Urinary bladder (tissue), 4 donors: ENCODE data around the gene SRF. TPM values are rescaled to one million over a fixed set of nuclear protein-coding genes. Genes with fewer than 3 reads are reported as not detected.

ENCODE experiments used
- DNase-seq: peaks from one replicate; pipeline ENCODE4 v3.0.0-alpha.2; 2015; ENCODE audit errors: extremely low spot score
- H3K27ac ChIP-seq: one replicate; pipeline ENCODE4 v1.5.1; 2013; ENCODE audit warnings: low read depth, mild to moderate bottlenecking, moderate library complexity
- H3K36me3 ChIP-seq: one replicate; pipeline ENCODE4 v1.6.1; 2013; ENCODE audit warnings: mild to moderate bottlenecking, moderate library complexity; ENCODE audit not compliant: insufficient read depth
- H3K4me1 ChIP-seq: one replicate; pipeline ENCODE4 v1.6.1; 2013; ENCODE audit warnings: mild to moderate bottlenecking, moderate library complexity; ENCODE audit not compliant: insufficient read depth
- H3K4me3 ChIP-seq: one replicate; pipeline ENCODE4 v1.5.1; 2013; ENCODE audit warnings: low read depth, low read length
- WGBS: extraction: QIAGEN DNeasy Blood & Tissue Kit; methylation state at CpG from one replicate; pipeline ENCODE4 v1.1.7; 2013; 5-methylcytosine and 5-hydroxymethylcytosine counted together
- polyA plus RNA-seq: library from polyadenylated mRNA; stranded (reverse); fragments of 200-250 nt; gene quantifications from one replicate; pipeline ENCODE4 v1.2.3, GENCODE V29; 2013
- total RNA-seq: library from RNA; depleted of rRNA; stranded (reverse); fragments of >200 nt; gene quantifications from one replicate; pipeline ENCODE4 v1.2.3, GENCODE V29; 2014
- donor health status: healthy with polysubstance abuse.
- donor health status: healthy.

The SRF gene
- total and polyA plus RNA-seq, 2 donors = 19.2 to 116 TPM

DNA sequence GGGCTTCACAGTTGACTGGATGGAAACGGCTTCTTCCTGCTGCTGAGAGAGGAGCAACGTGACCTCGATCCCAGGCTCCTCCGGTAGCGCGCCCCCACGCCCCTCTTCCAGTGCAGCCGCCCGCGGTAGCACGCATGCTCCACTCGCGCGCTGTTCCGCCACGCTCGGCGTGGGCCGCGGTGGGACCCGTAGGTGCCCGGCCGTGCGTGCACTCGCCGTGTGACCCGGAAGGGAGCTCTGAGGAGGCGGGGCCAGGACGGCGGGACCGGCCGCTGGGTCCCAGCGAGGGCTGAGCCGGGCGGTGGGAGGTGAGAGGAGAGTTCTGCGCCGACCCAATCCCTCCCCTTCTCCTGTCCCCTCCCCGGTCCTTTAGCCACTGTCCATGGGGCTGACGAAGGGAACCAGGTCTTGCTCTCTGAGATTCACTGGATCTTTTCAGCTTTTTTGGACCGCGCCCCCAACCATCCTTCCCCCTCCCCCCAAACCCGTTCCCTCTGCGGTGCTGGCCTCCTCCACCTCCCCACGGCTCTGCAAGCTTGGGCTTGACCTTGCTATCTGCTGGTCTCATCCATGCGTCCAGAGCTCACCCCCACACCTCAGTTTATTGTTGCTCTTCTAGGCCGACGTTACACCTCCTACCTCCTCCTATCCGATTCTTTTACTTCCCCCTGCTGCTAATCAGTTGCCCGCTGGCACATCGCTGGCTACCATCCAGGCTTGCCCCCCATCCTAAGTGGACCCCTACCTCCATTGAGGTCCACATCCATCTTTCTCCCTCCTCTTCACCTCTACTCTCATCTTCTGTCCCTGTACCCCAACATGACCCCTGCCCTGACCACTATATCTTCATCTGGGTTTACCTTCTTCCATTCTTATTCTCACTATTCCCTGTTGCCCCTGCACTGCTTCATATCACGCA lies 11.1 kb downstream of the SRF start, which contains the start of gene CUL9:
TSS of gene CUL9 (plus strand) at position 255 of the 919 bp plus-strand sequence. CDS start 2,115 bp downstream, outside the sequence.
- DNase-seq = no peak
- H3K4me3 ChIP-seq = peak within 1 kb of the TSS; percentile 69
- peak within 1 kb of the TSS; percentile 66 for H3K27ac ChIP-seq
- WGBS = 1% methylated on average over 51 of the region's 51 CpGs
- H3K4me1 ChIP-seq = no peaks in the 10 kb centered on the region
- peaks cover 6% of the 10 kb centered on the region for H3K36me3 ChIP-seq

DNA sequence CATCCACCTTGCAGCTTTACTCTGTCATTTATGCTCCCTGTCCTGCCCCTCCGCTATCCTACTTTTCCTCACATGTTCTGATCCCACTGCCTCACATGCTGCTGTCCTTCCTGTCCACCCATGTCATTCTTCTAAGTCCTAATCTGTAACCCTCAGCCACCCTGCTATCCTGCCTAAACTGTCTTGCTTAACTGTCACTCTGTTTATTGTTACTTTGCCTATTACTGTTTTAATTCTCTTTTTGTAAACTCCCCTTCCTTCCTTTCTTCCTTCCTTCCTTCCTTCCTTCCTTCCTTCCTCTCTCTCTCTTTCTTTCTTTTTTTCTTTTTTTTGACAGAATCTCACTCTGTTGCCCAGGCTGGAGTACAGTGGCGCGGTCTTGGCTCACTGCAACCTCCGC lies 12.4 kb downstream of the SRF start:
- Histone ChIP-seq H3K4me3 (no peak overlapping the region), H3K4me1 (no peaks in the 10 kb centered on the region), H3K36me3 (peaks cover 4% of the 10 kb centered on the region), H3K27ac (no peak overlapping the region)
- no peak for DNase-seq
- 95% methylated on average over 4 of the region's 4 CpGs for WGBS

DNA sequence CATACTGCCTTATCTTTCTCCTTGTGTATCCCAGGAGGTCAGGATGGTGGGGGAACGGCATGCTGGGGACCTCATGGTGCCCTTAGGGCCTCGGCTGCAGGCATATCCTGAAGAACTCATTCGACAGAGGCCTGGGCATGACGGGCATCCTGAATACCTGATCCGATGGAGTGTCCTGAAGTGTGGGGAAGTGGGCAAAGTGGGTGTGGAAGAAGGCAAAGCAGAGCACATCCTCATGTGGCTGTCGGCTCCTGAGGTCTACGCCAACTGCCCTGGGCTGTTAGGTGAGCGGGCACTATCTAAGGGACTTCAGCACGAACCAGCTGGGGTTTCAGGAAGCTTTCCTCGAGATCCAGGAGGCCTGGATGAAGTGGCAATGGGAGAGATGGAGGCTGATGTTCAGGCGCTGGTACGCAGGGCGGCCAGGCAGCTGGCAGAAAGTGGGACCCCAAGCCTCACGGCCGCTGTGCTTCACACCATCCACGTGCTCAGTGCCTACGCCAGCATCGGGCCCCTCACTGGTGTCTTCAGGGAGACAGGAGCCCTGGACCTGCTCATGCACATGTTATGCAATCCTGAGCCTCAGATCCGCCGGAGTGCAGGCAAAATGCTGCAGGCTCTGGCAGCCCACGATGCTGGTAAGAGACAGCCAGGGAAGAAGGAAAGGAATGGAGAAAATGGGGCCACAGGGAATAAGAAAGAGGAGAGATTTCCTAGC lies 13.4 kb downstream of the SRF start:
- Histone ChIP-seq H3K4me3 (no peak overlapping the region), H3K4me1 (no peaks in the 10 kb centered on the region), H3K36me3 (peaks cover under 1% of the 10 kb centered on the region), H3K27ac (no peak overlapping the region)
- DNase-seq = no peak
- WGBS = 93% methylated on average over 21 of the region's 21 CpGs

- Histone ChIP-seq H3K27ac (no peak overlapping the region), H3K4me3 (no peak overlapping the region), H3K4me1 (no peaks in the 10 kb centered on the region), H3K36me3 (no peaks in the 10 kb centered on the region)
- DNase-seq = no peak
- WGBS = 80% methylated on average over 5 of the region's 5 CpGs
Measured at GRCh38 chr6:43185391-43185985, 14.4 kb downstream of the SRF start.

GRCh38 chr6:43186019-43186418 lies 14.9 kb downstream of the SRF start:
- Histone ChIP-seq H3K36me3 (no peaks in the 10 kb centered on the region), H3K4me3 (no peak overlapping the region), H3K27ac (no peak overlapping the region), H3K4me1 (no peaks in the 10 kb centered on the region)
- WGBS = 97% methylated on average over 14 of the region's 14 CpGs
- no peak for DNase-seq

GRCh38 chr6:43186706-43187105 lies 15.6 kb downstream of the SRF start:
- Histone ChIP-seq H3K4me1 (no peaks in the 10 kb centered on the region), H3K27ac (no peak overlapping the region), H3K4me3 (no peak overlapping the region), H3K36me3 (no peaks in the 10 kb centered on the region)
- WGBS = 88% methylated on average over 4 of the region's 4 CpGs
- DNase-seq = no peak

- no peak overlapping the region for H3K4me3 ChIP-seq
- 95% methylated on average over 7 of the region's 7 CpGs for WGBS
- no peak overlapping the region for H3K27ac ChIP-seq
- no peak for DNase-seq
- H3K4me1 ChIP-seq = no peaks in the 10 kb centered on the region
- no peaks in the 10 kb centered on the region for H3K36me3 ChIP-seq
Measured at GRCh38 chr6:43187821-43188220, 16.8 kb downstream of the SRF start.

DNA sequence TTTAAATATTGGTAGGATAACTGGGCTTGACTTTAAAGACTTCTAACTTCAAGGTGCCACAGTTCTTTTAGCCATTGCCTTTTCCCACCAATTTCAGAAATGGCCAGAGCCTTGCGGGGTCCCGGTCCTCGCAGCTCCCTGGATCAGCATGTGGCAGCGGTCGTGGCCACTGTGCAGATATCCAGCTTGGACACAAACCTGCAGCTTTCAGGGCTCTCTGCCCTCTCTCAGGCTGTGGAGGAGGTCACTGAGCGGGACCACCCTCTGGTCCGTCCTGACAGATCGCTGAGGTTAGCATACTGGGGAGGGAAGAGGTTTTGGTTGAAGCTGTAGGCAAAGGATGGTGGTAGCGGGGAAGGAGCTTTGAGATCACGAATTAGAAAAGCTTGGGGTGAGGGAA lies 17.4 kb downstream of the SRF start:
- 94% methylated on average over 10 of the region's 10 CpGs for WGBS
- no peaks in the 10 kb centered on the region for H3K4me1 ChIP-seq
- H3K36me3 ChIP-seq = no peaks in the 10 kb centered on the region
- no peak for DNase-seq
- no peak overlapping the region for H3K4me3 ChIP-seq
- no peak overlapping the region for H3K27ac ChIP-seq

GRCh38 chr6:43189776-43190304 lies 18.8 kb downstream of the SRF start:
- WGBS = 77% methylated on average over 6 of the region's 6 CpGs
- H3K4me1 ChIP-seq = no peaks in the 10 kb centered on the region
- no peak overlapping the region for H3K4me3 ChIP-seq
- H3K27ac ChIP-seq = no peak overlapping the region
- peaks cover 2% of the 10 kb centered on the region for H3K36me3 ChIP-seq
- no peak for DNase-seq

DNA sequence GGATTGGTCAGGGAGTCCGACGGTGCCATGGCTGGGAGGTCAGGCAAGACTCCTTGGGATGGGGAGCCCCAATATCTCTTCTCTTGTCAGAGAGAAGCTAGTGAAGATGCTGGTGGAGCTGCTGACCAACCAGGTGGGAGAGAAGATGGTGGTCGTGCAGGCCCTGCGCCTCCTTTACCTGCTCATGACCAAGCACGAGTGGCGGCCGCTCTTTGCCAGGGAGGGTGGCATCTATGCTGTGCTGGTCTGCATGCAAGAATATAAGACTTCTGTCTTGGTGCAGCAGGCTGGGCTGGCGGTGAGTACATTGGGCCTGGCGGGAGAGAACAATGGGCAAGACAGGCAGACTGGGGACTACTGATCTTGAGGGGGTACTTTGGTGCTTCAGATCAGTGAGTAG lies 21.8 kb downstream of the SRF start:
- Histone ChIP-seq H3K27ac (no peak overlapping the region), H3K4me1 (no peaks in the 10 kb centered on the region), H3K4me3 (no peak overlapping the region), H3K36me3 (peaks cover 4% of the 10 kb centered on the region)
- no peak for DNase-seq
- WGBS = 94% methylated on average over 9 of the region's 9 CpGs

DNA sequence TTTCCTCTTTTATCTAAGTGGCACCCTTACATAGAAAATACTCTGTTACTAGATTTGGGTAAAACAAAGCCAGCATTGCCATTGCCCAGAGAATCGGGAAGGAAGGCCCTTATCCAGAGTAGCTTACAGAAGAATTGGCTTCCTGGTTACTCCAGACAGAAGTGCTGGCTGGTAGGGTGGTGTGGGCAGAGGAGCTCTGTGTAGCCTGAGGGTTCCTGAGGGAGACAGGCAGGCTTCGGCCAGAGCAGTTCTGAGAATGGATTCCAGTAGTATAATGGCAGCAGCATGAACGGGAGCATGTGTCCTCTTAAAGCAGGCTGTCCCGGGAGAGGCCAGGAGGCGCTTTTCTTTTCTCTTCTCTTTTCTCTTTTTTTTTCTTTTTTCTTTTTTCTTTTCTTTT lies 22.9 kb downstream of the SRF start:
- peaks cover 7% of the 10 kb centered on the region for H3K36me3 ChIP-seq
- H3K27ac ChIP-seq = no peak overlapping the region
- 92% methylated on average over 5 of the region's 5 CpGs for WGBS
- no peaks in the 10 kb centered on the region for H3K4me1 ChIP-seq
- no peak overlapping the region for H3K4me3 ChIP-seq
- DNase-seq = no peak

DNA sequence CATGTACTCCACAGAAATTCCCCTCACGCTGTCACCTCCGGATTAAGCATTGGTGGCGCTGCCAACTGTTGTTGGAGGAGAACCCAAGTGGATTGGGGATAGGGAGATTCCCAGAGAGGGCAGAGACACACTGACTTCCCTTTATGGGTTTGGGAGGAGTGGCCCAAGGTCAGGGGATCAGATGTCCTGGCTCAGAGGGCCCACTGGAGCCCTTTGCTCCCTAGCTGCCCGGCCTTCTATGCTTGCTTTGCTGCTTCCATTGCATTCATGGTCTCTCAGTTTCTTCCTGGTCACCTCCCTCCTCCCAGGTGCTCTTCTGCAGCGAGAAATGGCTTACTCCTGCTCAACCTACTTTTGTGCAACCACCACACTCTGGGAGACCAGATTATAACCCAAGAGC lies 25.3 kb downstream of the SRF start:
- Histone ChIP-seq H3K27ac (no peak overlapping the region), H3K36me3 (peaks cover 7% of the 10 kb centered on the region), H3K4me3 (no peak overlapping the region), H3K4me1 (no peaks in the 10 kb centered on the region)
- WGBS = 83% methylated on average over 5 of the region's 5 CpGs
- DNase-seq = no peak

- Histone ChIP-seq H3K4me3 (no peak overlapping the region), H3K27ac (no peak overlapping the region), H3K4me1 (no peaks in the 10 kb centered on the region), H3K36me3 (peaks cover 9% of the 10 kb centered on the region)
- no peak for DNase-seq
- WGBS = 92% methylated on average over 6 of the region's 6 CpGs
Measured at GRCh38 chr6:43199912-43200311, 28.8 kb downstream of the SRF start.
